GM12801 (cell line): ENCODE measurements around the gene SIGLEC15.

ENCODE experiments used
- TF ChIP-seq, protein P1 (sequence below): IDR thresholded peaks from one replicate; pipeline ENCODE4 v1.5.1; 2011; ENCODE audit warnings: control low read depth; ENCODE audit not compliant: insufficient read length; ENCODE audit errors: extremely low read depth

Gene SIGLEC15

DNA sequence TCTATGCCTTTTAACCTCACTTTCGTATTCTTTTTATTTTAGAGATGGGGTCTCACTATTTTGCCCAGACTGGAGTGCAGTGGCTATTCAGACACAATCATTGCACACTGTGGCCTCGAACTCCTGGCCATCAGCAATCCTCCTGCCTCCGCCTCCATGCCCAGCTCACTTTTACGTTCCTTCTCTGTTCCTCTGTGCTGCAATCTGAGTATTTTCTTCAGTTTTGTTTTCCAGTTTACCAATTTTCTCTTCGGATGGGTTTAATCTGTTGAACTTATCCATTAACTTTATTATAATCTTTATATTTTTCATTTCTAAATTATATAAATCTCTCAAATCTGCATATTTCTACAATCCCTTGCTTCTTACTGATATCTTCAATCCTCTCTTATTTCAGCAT is 38.6 kb downstream of the SIGLEC15 start:
- TF ChIP-seq, protein P1, sequence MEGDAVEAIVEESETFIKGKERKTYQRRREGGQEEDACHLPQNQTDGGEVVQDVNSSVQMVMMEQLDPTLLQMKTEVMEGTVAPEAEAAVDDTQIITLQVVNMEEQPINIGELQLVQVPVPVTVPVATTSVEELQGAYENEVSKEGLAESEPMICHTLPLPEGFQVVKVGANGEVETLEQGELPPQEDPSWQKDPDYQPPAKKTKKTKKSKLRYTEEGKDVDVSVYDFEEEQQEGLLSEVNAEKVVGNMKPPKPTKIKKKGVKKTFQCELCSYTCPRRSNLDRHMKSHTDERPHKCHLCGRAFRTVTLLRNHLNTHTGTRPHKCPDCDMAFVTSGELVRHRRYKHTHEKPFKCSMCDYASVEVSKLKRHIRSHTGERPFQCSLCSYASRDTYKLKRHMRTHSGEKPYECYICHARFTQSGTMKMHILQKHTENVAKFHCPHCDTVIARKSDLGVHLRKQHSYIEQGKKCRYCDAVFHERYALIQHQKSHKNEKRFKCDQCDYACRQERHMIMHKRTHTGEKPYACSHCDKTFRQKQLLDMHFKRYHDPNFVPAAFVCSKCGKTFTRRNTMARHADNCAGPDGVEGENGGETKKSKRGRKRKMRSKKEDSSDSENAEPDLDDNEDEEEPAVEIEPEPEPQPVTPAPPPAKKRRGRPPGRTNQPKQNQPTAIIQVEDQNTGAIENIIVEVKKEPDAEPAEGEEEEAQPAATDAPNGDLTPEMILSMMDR = no peak

DNA sequence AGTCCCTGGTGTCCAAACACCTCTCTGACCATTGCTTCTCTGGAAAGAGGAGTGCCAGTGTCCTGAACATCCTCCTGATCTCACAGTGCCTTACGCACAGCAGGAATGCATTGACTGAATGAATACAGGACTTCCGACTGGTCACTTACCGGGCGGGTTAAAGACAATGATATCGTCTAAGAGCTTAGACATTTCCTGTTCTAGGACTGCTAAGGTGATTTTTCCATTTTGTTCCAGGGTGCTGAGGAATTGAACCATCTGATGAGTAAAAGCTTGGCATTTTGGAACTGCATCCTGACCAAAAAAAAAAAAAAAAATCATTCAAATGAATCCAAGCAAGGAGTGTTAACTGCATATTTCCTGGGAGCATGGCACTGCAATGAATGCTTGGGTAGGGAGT is 40.0 kb downstream of the SIGLEC15 start:
- TF ChIP-seq, protein P1 = no peak

DNA sequence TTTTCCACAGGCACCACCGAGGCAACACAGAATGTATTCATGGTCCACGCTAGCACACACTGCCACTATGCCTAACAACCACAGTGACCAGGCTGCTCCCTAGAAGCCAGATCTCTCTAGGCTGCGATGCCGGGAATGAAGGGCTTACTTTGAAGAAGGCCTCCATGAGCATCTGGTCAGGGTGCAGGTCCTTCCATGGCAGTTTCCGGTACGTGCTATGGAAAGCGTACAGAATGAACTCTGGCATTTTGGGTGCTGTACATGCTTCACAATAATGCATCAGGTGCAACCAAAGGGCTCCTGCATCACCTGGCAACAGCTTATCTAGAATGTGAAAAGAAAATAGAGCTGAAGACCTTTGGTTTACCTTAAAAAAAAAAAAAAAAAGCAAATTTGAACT is 44.9 kb downstream of the SIGLEC15 start:
- TF ChIP-seq, protein P1 = no peak

DNA sequence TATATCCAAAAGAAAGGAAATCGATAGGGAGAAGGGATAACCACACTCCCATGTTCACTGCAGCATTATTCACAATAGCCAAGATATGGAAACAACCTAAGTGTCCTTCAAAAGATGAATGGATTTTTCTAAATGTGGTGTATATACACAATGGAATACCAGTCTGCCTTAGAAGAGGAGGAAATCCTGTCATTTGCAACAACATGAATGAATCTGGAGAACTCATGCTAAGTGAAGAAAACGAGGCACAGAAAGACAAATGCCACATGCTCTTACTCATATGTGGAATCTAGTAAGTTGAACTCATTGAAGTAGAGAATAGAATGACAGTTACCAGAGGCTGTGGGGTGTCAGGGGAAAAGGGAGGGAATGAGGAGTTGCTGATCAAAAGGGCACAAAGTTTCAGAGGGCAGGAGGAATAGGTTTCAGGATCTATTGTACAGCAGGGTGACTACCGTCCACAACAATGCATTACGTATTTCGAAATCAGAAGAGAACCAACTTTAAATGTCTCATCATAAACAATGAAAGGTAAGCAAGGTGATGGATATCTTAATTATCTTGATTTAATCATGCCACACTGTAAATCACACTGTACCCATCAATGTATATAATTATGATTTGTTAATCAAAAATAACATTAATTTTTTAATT is 46.1 kb downstream of the SIGLEC15 start:
- TF ChIP-seq, protein P1 = no peak

DNA sequence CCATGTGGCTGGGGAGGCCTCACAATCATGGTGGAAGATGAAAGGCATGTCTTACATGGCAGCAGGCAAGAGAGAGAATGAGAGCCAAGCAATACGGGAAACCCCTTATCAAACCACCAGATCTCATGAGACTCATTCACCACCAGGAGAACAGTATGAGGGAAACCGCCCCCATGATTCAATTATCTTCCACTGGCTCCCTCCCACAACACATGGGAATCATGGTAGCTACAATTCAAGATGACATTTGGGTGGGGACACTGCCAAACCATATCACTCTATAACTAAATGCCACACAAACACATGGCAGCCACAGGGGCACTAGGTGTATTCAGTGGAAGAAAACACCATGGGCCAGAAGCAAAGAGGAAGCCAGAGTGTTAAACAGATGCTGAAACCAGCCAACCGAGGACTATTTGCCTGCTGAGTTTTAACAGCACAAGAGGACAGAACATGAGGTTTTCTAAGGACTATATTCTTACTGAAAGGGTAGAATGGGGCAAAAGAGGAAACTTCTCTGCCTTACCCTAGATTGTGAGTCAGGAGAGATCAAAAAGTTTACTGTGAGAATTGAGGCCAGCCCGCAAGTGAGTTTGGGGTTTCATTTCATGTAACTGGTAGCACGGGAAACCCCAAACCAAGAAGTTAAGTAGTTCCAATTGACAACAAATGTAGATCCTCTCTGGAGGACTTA is 49.2 kb downstream of the SIGLEC15 start:
- TF ChIP-seq, protein P1 = no peak

DNA sequence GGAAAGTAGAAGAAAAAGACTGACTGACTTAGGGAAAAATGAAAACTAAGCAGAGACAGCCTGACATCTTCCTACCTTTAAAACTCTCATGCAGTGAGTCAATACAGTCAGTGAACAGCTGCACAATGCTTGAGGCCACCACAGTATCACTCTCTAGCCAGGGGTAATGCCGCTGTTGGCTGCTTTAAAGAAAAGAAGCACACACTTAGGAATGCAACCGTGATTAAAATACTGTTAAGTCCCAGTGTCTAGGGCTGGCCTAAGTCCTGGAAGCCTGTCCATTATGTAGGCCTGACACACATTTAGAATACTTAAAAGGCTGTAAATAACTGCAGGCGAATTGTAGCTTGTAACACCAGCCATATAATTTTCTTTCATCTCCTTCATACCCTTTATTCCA is 50.7 kb downstream of the SIGLEC15 start:
- TF ChIP-seq, protein P1 = no peak

DNA sequence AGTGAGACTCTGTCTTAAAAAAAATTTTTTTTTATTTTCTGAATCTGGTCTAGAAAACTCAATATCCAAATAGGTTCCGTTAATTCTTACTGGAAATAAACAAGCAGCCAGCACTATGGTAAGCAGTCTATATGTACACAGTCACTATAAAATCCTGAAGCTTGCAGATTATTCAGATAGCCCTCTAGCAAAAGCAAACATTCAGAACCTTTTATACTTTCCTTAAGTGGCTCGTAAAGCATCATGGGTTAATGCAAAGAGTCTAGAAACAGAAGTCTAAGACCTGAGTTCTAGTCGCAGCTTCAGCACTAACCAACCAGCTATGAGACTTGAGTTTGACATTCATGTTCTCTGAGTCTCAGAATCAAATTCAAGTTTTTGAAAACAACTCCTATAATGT is 51.9 kb downstream of the SIGLEC15 start:
- TF ChIP-seq, protein P1 = no peak
